Prostate gland (tissue), 2 donors: ENCODE results near the gene BMP6.

Source experiments
- POLR2A ChIP-seq: fragments of 450-650 bp; IDR thresholded peaks from one replicate; pipeline ENCODE4 v1.6.1; 2016; ENCODE audit warnings: antibody characterized with exemption, mild to moderate bottlenecking
- POLR2AphosphoS5 ChIP-seq: sonication (generic); formaldehyde crosslinking; IDR thresholded peaks from one replicate; pipeline ENCODE4 v1.6.1; 2017; ENCODE audit warnings: antibody characterized with exemption
- TF ChIP-seq, protein P1 (sequence below), 4 experiments: fragments of 200-600 bp in 2 of 4; fragments of 450-650 bp in 2 of 4; sonication (generic) in 2 of 4; IDR thresholded peaks; 1 replicate in 3 of 4; 2 replicates in 1 of 4; pipeline ENCODE4 v1.5.1; 2016 to 2019; ENCODE audit warnings: antibody characterized with exemption in 4 of 4, mild to moderate bottlenecking in 2 of 4, moderate library complexity in 2 of 4

DNA sequence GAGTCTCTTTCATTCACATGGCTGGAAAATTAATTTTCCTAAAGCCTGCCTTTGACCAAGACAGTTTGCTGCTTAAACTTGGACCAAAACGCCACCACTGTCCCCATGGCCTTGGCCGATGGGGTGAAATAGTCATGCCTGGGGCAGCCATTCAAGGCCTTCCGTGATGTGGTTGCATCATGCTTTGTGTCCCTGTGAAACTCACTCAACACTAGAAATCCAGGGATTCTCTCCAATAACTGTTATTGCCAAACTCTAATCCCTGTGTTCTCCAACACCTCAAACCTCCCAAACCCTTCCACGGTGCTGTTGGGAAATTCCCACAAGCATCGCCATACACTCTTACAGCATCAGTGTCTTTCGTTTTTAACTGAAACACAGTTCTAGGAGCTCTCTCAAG lies 186.1 kb downstream of the BMP6 start:
- no peak for TF ChIP-seq POLR2AphosphoS5
- TF ChIP-seq, protein P1, sequence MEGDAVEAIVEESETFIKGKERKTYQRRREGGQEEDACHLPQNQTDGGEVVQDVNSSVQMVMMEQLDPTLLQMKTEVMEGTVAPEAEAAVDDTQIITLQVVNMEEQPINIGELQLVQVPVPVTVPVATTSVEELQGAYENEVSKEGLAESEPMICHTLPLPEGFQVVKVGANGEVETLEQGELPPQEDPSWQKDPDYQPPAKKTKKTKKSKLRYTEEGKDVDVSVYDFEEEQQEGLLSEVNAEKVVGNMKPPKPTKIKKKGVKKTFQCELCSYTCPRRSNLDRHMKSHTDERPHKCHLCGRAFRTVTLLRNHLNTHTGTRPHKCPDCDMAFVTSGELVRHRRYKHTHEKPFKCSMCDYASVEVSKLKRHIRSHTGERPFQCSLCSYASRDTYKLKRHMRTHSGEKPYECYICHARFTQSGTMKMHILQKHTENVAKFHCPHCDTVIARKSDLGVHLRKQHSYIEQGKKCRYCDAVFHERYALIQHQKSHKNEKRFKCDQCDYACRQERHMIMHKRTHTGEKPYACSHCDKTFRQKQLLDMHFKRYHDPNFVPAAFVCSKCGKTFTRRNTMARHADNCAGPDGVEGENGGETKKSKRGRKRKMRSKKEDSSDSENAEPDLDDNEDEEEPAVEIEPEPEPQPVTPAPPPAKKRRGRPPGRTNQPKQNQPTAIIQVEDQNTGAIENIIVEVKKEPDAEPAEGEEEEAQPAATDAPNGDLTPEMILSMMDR (IDR thresholded peaks at IDR 0.05), result no peak
- TF ChIP-seq POLR2A, result no peak
